ENCODE results near the gene FGF12.

DNA sequence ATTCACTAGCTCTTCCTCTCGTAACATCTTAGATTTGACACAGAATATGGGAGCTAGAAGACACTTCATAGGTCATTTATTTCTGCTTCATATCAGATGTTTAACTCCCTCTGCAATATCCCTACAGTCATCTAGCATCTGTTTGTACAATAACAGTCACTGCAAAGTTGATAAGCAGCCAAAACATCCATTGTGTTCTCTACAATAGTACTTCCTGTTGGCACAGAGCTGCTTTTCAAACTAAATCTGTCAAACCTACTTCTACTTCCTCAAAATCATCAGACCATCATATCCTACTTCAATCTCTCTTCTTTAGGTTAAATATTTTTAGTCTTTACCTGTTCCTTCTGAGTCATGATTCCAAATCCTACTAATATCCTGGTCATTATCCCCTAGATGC, 233.2 kb downstream of the FGF12 start:
- TF ChIP-seq, protein P1, sequence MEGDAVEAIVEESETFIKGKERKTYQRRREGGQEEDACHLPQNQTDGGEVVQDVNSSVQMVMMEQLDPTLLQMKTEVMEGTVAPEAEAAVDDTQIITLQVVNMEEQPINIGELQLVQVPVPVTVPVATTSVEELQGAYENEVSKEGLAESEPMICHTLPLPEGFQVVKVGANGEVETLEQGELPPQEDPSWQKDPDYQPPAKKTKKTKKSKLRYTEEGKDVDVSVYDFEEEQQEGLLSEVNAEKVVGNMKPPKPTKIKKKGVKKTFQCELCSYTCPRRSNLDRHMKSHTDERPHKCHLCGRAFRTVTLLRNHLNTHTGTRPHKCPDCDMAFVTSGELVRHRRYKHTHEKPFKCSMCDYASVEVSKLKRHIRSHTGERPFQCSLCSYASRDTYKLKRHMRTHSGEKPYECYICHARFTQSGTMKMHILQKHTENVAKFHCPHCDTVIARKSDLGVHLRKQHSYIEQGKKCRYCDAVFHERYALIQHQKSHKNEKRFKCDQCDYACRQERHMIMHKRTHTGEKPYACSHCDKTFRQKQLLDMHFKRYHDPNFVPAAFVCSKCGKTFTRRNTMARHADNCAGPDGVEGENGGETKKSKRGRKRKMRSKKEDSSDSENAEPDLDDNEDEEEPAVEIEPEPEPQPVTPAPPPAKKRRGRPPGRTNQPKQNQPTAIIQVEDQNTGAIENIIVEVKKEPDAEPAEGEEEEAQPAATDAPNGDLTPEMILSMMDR (IDR thresholded peaks at IDR 0.05): no peak
- TF ChIP-seq POLR2A (IDR thresholded peaks at IDR 0.05): no peak
